Activated naive CD4-positive, alpha-beta T cell treated with anti-CD3 and anti-CD28 coated beads, Interleukin-2, amount 50 U/mL, for 24 hours (primary cell): ENCODE measurements around the gene GALNT3.

Experiments used
- H3K27ac Mint-ChIP-seq: one replicate; pipeline ENCODE4 v1.8.0; 2021; ENCODE audit warnings: mild to moderate bottlenecking, mixed read lengths
- H3K27me3 Mint-ChIP-seq: one replicate; pipeline ENCODE4 v1.8.0; 2021; ENCODE audit warnings: mixed read lengths
- H3K36me3 Mint-ChIP-seq: one replicate; pipeline ENCODE4 v1.8.0; 2021; ENCODE audit warnings: mixed read lengths
- H3K4me1 Mint-ChIP-seq: one replicate; pipeline ENCODE4 v1.8.0; 2021; ENCODE audit warnings: mixed read lengths
- H3K4me3 Mint-ChIP-seq: one replicate; pipeline ENCODE4 v1.8.0; 2021; ENCODE audit warnings: mild to moderate bottlenecking, mixed read lengths
- H3K9me3 Mint-ChIP-seq: one replicate; pipeline ENCODE4 v1.8.0; 2021; ENCODE audit warnings: mixed read lengths

GALNT3 gene

DNA sequence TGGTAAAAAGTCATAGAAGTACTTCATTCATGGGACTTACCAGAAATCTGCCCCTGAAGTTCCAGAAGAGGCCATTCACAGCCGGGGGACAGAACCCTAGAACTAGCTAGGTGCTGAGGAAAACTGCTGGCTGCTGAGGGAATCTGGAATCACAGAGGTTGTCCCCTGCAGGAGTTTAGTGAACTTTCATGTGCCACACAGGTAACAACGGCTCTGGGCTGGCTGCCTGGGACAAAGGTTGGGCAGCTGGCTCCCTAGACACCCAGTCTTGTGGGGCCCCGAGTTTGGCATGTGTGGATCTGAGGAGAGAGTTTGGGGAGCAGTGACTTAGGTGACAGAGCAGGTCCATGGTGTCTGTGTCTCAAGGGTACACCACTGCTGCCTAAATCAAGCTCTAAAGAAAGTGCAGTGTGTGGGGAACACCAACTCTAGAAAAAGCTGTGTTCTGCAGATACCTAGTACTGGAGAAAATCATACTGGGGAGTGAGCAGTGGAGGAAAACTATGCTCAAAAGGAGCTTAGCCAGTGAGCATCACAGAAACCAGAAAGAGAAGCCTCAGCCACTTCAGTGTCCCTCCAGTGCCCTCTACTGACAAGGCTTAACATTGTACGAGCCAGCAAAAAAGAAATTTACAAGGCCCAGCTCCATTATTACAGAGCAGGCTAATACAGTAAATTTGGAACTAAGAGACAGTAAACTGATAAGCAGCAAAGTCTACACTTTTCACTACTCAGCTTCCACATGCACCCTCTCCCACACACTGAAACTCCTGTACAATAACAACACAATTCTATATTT lies 15.2 kb downstream of the GALNT3 start:
- Mint-ChIP-seq H3K4me3 (no peak overlapping the region), H3K27ac (no peak overlapping the region), H3K4me1 (no peaks in the 10 kb centered on the region), H3K36me3 (peaks cover 2% of the 10 kb centered on the region), H3K9me3 (peaks cover 6% of the 10 kb centered on the region), H3K27me3 (peaks cover 3% of the 10 kb centered on the region)

DNA sequence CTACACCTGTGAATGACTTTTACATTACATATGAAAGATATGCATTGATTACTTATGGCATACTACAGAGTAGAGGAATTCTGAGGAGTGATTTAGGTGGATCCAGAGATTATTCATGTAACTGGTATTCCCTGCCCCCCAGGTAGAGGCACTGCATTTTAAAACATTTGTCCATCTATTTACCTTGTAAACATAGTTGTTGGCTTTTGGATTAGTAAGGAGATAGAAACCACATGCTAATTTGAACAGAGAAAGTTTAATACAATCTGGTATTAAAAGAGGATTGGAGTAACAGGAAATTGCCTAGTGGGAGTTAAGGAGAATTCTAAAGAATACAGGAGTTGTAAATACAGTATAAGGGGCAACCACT lies 15.9 kb downstream of the GALNT3 start:
- Mint-ChIP-seq H3K36me3 (peaks cover 5% of the 10 kb centered on the region), H3K4me1 (peaks cover 3% of the 10 kb centered on the region), H3K27ac (no peak overlapping the region), H3K4me3 (no peak overlapping the region), H3K9me3 (peaks cover 6% of the 10 kb centered on the region), H3K27me3 (peaks cover 3% of the 10 kb centered on the region)

DNA sequence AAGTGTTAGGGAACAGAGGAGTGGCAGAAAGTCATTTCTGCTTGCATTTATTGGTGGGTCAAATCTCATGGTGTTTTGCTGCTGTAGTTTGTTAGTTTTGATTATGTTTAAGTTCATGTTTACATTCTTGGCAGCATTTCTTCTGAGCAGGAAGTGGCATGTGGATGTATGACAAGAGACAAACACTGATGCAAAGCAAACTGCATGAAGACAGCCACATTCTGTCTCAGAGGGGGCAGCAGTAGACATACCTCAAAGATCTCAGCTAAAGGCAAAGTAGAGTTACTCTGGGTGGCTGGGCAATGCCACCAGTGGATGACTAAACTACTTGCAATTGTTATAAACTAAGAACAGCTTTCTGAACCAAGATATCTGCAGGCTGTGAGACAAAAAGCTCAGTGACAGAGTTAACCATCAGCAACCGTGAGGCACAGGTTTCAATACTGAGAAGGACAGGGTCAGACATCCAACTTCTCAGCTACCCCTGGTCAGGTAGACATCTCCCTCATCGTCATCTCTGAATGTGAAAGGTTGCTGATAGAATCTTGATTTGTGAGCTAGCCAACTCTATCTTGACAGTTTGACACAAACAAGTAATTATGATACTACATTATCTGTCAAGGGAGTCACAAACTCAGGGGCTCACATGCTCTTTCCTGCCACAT lies 16.4 kb downstream of the GALNT3 start:
- Mint-ChIP-seq H3K36me3 (peaks cover 6% of the 10 kb centered on the region), H3K4me3 (no peak overlapping the region), H3K9me3 (peaks cover 6% of the 10 kb centered on the region)

DNA sequence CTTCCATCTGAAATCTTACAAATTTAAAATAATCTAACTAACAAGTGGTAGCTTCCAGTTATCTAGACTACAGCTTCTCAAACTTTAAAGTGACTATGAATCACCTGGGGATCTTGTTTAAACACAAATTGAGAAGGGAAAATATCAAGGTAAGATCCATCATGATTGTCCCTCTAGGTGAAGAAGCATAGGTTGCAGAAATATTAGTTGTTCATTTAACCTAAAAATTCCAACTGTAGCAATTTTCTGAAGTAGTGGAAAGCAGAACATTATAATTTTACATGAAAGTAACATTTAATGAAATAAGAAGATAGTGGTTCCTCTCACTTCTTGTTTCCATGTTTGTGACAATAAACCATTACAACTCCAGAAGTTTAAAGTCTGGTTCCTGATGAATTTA lies 17.3 kb downstream of the GALNT3 start:
- H3K36me3 Mint-ChIP-seq = peaks cover 6% of the 10 kb centered on the region
- peaks cover 5% of the 10 kb centered on the region for H3K27me3 Mint-ChIP-seq
- H3K4me3 Mint-ChIP-seq = no peak overlapping the region
- H3K4me1 Mint-ChIP-seq = peaks cover 4% of the 10 kb centered on the region
- no peak overlapping the region for H3K27ac Mint-ChIP-seq
- H3K9me3 Mint-ChIP-seq = peaks cover 6% of the 10 kb centered on the region

More for the DNA sequence above, 16.4 kb downstream of the GALNT3 start:
- no peak overlapping the region for H3K27ac Mint-ChIP-seq
- H3K4me1 Mint-ChIP-seq = peaks cover 4% of the 10 kb centered on the region
- H3K27me3 Mint-ChIP-seq = peaks cover 5% of the 10 kb centered on the region

DNA sequence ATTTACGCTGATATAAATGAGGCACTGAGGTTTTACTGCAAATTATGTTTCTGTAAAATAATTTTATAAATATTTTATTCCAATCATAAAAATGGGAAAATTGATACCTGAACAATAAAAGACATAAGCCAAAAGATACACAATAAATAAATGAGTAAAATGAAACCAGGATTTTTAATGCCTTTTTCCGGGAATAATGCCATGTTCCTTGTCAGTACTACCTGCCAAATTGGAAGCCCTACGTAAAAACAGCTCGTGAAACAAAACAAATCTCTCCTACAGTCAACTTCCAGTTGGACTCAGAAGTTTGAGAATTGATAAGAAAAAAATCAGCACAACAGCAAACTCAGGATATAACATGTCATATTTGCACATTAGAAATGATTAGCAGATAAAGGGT lies 18.0 kb downstream of the GALNT3 start:
- no peak overlapping the region for H3K4me3 Mint-ChIP-seq
- H3K36me3 Mint-ChIP-seq = peaks cover 6% of the 10 kb centered on the region
- peaks cover 6% of the 10 kb centered on the region for H3K9me3 Mint-ChIP-seq
- no peak overlapping the region for H3K27ac Mint-ChIP-seq
- H3K4me1 Mint-ChIP-seq = peaks cover 4% of the 10 kb centered on the region
- H3K27me3 Mint-ChIP-seq = peaks cover 5% of the 10 kb centered on the region

DNA sequence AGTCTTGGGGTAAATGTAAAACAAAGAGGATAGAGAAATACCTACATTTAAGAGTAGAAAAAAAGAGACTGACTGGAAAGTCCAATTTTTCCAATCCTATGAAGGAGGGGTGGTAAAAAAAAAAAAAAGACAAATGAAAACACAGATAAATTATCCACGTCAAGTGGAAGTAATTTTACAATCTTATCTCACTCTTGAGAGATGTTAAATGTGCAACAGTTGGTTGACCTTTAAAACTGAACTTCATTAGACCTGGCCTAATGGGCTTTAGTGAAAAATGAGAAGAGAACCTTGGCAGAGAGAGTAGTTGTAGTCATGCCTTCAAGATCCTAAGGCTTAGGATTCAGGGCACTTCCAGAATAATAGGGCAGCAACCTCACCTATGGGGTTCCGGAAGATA lies 20.4 kb downstream of the GALNT3 start:
- Mint-ChIP-seq H3K27me3 (peaks cover 3% of the 10 kb centered on the region), H3K4me3 (no peak overlapping the region), H3K4me1 (peaks cover 4% of the 10 kb centered on the region)

GRCh38 chr2:165772183-165772582 lies 21.9 kb downstream of the GALNT3 start:
- peaks cover 4% of the 10 kb centered on the region for H3K36me3 Mint-ChIP-seq
- peaks cover 3% of the 10 kb centered on the region for H3K27me3 Mint-ChIP-seq
- H3K27ac Mint-ChIP-seq = no peak overlapping the region
- H3K4me3 Mint-ChIP-seq = no peak overlapping the region
- H3K9me3 Mint-ChIP-seq = no peaks in the 10 kb centered on the region
- H3K4me1 Mint-ChIP-seq = peaks cover 4% of the 10 kb centered on the region

More for the DNA sequence above, 20.4 kb downstream of the GALNT3 start:
- Mint-ChIP-seq H3K9me3 (no peaks in the 10 kb centered on the region), H3K36me3 (peaks cover 4% of the 10 kb centered on the region), H3K27ac (no peak overlapping the region)

GRCh38 chr2:165766326-165766927 lies 27.6 kb downstream of the GALNT3 start:
- no peaks in the 10 kb centered on the region for H3K36me3 Mint-ChIP-seq
- no peaks in the 10 kb centered on the region for H3K4me1 Mint-ChIP-seq
- H3K27me3 Mint-ChIP-seq = no peaks in the 10 kb centered on the region
- no peaks in the 10 kb centered on the region for H3K9me3 Mint-ChIP-seq
- H3K4me3 Mint-ChIP-seq = no peak overlapping the region
- no peak overlapping the region for H3K27ac Mint-ChIP-seq

GRCh38 chr2:165762723-165763122 lies 31.3 kb downstream of the GALNT3 start:
- H3K27ac Mint-ChIP-seq = no peak overlapping the region
- no peaks in the 10 kb centered on the region for H3K9me3 Mint-ChIP-seq
- no peaks in the 10 kb centered on the region for H3K4me1 Mint-ChIP-seq
- no peaks in the 10 kb centered on the region for H3K36me3 Mint-ChIP-seq
- no peaks in the 10 kb centered on the region for H3K27me3 Mint-ChIP-seq
- no peak overlapping the region for H3K4me3 Mint-ChIP-seq

DNA sequence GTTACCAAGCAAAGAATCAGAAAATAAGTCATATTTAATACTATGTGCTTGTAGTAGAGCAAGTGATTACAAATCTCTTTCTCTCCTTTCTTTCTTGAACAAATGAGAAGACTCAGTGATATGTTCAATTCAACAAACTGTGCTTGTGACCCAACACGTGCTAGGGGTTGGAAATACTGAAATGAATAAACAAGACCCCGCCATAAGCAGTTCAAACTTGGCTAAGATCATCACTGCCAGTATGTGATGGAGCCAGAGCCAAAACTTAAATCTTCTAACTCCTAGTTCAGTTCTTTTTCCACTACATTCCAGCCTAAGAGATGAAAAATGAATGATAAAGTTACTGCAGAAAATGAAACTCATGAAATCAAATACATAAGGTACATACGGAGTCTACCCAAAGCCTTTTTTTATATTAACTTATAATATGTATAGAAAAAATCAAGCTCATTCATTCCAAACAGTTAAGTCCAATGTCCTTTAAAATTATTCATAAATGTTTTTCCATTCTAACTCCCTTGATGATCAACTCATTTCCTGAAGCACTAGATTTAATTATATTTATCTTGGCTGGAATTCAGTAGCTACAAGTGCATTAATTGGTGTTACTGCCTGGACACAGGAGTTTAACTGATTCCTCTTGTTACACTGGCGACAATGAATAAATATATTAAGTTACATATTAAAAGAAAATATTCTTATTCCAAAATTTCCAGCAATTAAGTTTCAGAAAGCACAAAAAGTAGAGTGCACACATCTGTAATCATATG lies 36.0 kb downstream of the GALNT3 start:
- Mint-ChIP-seq H3K36me3 (no peaks in the 10 kb centered on the region), H3K27ac (no peak overlapping the region), H3K9me3 (no peaks in the 10 kb centered on the region), H3K27me3 (no peaks in the 10 kb centered on the region), H3K4me1 (no peaks in the 10 kb centered on the region), H3K4me3 (no peak overlapping the region)

DNA sequence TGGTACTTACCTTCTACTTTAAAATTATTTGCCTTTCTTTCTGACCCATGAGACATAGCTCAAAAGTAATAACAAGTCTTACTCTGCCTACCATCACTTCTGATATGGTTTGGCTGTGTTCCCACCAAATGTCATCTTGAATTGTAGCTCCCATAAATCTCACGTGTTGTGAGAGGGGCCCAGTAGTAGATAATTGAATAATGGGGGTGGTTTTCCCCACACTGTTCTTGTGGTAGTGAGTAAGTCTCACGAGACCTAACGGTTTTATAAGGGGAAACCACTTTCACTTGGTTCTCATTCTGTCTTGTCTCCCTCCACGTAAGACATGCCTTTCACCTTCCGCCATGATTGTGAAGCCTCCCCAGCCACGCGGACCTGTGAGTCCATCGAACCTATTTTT lies 47.5 kb downstream of the GALNT3 start:
- H3K36me3 Mint-ChIP-seq = peaks cover 1% of the 10 kb centered on the region
- no peak overlapping the region for H3K4me3 Mint-ChIP-seq

DNA sequence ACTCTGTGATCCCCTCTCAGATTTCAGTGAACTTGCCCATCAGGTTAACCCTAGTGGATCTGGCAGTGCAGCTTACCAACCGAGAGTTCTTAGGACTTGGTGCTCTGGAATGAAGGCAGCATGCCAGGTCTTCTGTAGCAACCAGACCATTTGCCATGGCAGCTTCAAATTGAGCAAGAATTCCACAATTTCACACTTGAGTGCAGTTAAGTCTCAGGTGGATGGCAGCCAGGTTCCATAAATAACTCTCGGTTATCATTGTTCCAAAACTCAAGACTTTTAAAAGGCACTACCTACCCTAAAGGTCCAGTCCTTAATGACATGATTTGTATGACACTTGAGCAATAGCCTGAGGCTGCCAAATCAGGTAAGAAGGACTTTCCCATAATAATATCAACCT lies 48.1 kb downstream of the GALNT3 start:
- H3K4me3 Mint-ChIP-seq = no peak overlapping the region
- H3K27ac Mint-ChIP-seq = no peak overlapping the region
- no peaks in the 10 kb centered on the region for H3K4me1 Mint-ChIP-seq
- H3K27me3 Mint-ChIP-seq = no peaks in the 10 kb centered on the region
- H3K36me3 Mint-ChIP-seq = peaks cover 1% of the 10 kb centered on the region
- no peaks in the 10 kb centered on the region for H3K9me3 Mint-ChIP-seq

More for the DNA sequence above, 47.5 kb downstream of the GALNT3 start:
- no peaks in the 10 kb centered on the region for H3K4me1 Mint-ChIP-seq
- H3K27me3 Mint-ChIP-seq = no peaks in the 10 kb centered on the region
- H3K9me3 Mint-ChIP-seq = no peaks in the 10 kb centered on the region
- no peak overlapping the region for H3K27ac Mint-ChIP-seq

DNA sequence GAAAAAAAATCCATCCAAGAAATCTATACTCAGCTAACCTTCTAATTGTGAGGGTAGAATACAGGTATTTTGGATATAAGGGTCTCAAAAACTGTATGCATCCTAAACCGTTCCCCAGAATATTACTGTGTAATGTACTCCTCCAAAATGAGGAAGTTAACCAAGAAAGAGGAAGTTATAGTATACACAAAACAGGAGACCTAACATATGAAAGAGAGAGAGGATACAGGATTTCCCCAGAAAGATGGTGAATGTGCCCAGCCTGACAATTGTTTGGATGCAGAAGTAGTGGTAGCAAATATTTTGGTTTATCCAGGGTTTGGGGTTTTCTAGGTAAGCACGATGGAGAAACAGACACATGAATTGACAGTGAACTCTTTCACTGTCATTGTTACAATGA lies 50.6 kb downstream of the GALNT3 start:
- H3K4me1 Mint-ChIP-seq = no peaks in the 10 kb centered on the region
- no peak overlapping the region for H3K4me3 Mint-ChIP-seq
- peaks cover under 1% of the 10 kb centered on the region for H3K36me3 Mint-ChIP-seq
- no peak overlapping the region for H3K27ac Mint-ChIP-seq
- no peaks in the 10 kb centered on the region for H3K9me3 Mint-ChIP-seq
- no peaks in the 10 kb centered on the region for H3K27me3 Mint-ChIP-seq

DNA sequence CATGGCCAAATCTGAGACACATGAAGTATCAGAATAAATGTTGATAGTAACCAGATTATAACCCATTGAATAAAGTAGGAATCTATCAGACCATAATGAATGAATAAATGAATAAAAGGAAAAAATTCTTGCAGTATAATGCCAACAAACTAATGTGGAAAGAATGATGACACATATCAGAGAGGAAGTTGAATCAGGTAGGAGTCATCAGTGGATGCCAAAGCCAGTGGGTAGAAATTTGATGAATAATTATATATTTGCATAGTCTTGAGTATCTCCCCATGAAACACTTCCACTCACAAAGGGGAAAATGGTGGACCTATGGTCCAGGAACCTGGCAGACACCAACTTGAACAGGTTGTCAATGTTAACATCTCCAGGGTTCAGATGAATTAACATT lies 68.6 kb downstream of the GALNT3 start:
- no peak overlapping the region for H3K4me3 Mint-ChIP-seq
- no peaks in the 10 kb centered on the region for H3K9me3 Mint-ChIP-seq
- H3K27me3 Mint-ChIP-seq = peaks cover 8% of the 10 kb centered on the region
- no peak overlapping the region for H3K27ac Mint-ChIP-seq
- no peaks in the 10 kb centered on the region for H3K36me3 Mint-ChIP-seq
- H3K4me1 Mint-ChIP-seq = peaks cover 5% of the 10 kb centered on the region

GRCh38 chr2:165720511-165720910 lies 73.5 kb downstream of the GALNT3 start:
- no peak overlapping the region for H3K27ac Mint-ChIP-seq
- H3K36me3 Mint-ChIP-seq = no peaks in the 10 kb centered on the region
- no peak overlapping the region for H3K4me3 Mint-ChIP-seq
- H3K9me3 Mint-ChIP-seq = no peaks in the 10 kb centered on the region
- H3K27me3 Mint-ChIP-seq = peaks cover 9% of the 10 kb centered on the region
- H3K4me1 Mint-ChIP-seq = peaks cover 5% of the 10 kb centered on the region
